UCSD-AML1 (cell line): ENCODE measurements around the gene DIABLO.

ENCODE experiments used
- DNase-seq: peaks from one replicate; lab custom pipeline; 2025; ENCODE audit not compliant: unreplicated experiment; lab: John Stamatoyannopoulos, UW

The DIABLO gene

DNA sequence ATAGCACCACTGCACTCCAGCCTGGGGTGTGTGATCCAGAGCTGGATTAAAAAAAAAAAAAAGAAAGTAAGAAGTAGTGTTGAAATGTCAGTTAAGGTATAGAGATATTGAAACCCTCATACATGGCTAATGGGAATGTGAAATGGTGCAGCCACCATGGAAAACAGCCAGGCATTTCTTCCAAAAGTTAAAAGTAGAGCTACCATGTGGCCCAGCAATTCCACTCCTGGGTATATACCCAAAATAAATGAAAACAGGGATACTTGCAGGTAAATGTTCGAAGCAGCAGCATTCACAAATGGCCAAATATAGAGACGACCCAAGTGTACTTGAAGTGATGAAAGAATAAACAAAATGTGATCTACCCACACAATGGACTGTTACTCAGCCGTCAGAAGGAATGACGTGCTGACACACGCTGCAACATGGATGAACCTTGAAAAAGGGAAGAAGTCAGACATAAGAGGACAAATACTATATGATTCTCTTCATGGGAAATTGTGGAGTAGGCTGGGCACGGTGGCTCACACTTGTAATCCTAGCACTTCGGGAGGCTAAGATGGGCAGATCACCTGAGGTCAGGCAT is 67.1 kb downstream of the DIABLO start:
- no peak for DNase-seq
